Upper lobe of left lung (tissue), 6 donors: ENCODE data around the gene POLA2. TPM values are rescaled to one million over a fixed set of nuclear protein-coding genes. Genes with fewer than 3 reads are reported as not detected.
"Not testable (repeated sequence)": the region's sequence is repeated elsewhere in the genome, so short reads cannot be mapped to it uniquely, and the experiment has no call there.

Experiments used
- ATAC-seq, 2 donors: fragments of 200-7000 bp; cut with Tn5 transposase; one replicate each; pipeline ENCODE4 v1.9.1; 2022; ENCODE audit warnings: mild to moderate bottlenecking in 2 of 2, moderate library complexity in 2 of 2; ENCODE audit not compliant: low FRiP score in 2 of 2
- DNase-seq, 2 donors: peaks; one replicate each; pipeline ENCODE4 v3.0.0-alpha.2; 2019 to 2020
- H3K27ac ChIP-seq, 4 donors: fragments of 200-600 bp; sonication (generic); one replicate each; pipeline ENCODE4 v1.5.1; 2016 to 2019
- H3K27me3 ChIP-seq, 4 donors: fragments of 200-600 bp; sonication (generic); one replicate each; pipeline ENCODE4 v1.5.1; 2017 to 2019
- H3K36me3 ChIP-seq, 4 donors: fragments of 200-600 bp; sonication (generic); one replicate each; pipeline ENCODE4 v1.5.1; 2016 to 2019
- H3K4me1 ChIP-seq, 4 donors: fragments of 200-600 bp; sonication (generic); one replicate each; pipeline ENCODE4 v1.5.1; 2018 to 2019
- H3K4me3 ChIP-seq, 4 donors: fragments of 200-600 bp; sonication (generic); one replicate each; pipeline ENCODE4 v1.5.1; 2017 to 2019; ENCODE audit warnings: mild to moderate bottlenecking in 2 of 4, moderate library complexity in 1 of 4
- H3K9me3 ChIP-seq, 4 donors: fragments of 200-600 bp; sonication (generic); one replicate each; pipeline ENCODE4 v1.5.1; 2018 to 2019
- CTCF ChIP-seq, 6 experiments: fragments of 450-650 bp in 4 of 6; fragments of 200-600 bp in 2 of 6; sonication (generic) in 2 of 6; IDR thresholded peaks; one replicate each; pipeline ENCODE4 v1.5.1; 2016 to 2019; ENCODE audit warnings: antibody characterized with exemption in 6 of 6
- EP300 ChIP-seq, 4 donors: sonication (generic); formaldehyde crosslinking; IDR thresholded peaks; one replicate each; pipeline ENCODE4 v1.5.1; 2017; ENCODE audit warnings: antibody characterized with exemption in 4 of 4, control low read depth in 2 of 4
- POLR2A ChIP-seq, 4 donors: fragments of 450-650 bp; IDR thresholded peaks; one replicate each; pipeline ENCODE4 v1.5.1; 2016 to 2017; ENCODE audit warnings: antibody characterized with exemption in 4 of 4, mild to moderate bottlenecking in 2 of 4
- POLR2AphosphoS5 ChIP-seq, 2 donors: sonication (generic); formaldehyde crosslinking; IDR thresholded peaks; one replicate each; pipeline ENCODE4 v1.5.1; 2017; ENCODE audit warnings: antibody characterized with exemption in 2 of 2
- WGBS, 2 donors: methylation state at CpG; one replicate each; pipeline ENCODE4 v1.1.5; 2017 to 2018; 5-methylcytosine and 5-hydroxymethylcytosine counted together
- total RNA-seq, 6 donors: library from RNA; depleted of rRNA in 4 of 6; stranded (reverse); fragments of >200 nt in 4 of 6; gene quantifications; one replicate each; pipeline versions ENCODE4 v1.1.0 to v1.2.1, GENCODE V29; 2016 to 2021
- donor health status: DM: no; HTN: no; CAD: no; lungs with moderate emphysema.
- donor health status: DM: no; HTN: yes; CAD: no; lungs with severe emphysema.

The POLA2 gene
- total RNA-seq, 6 donors from 2014 or later = 6.0 to 19.9 (median 8.7) TPM

- ATAC-seq (no peak), DNase-seq (no peak)
- no peaks in the 10 kb centered on the region for H3K36me3 ChIP-seq
- 64 to 66% methylated on average over 5 of the region's 5 CpGs for WGBS, 2 donors
- H3K27ac ChIP-seq = no peak overlapping the region
- no peaks in the 10 kb centered on the region for H3K9me3 ChIP-seq
- no peak overlapping the region for H3K4me3 ChIP-seq
- no peaks in the 10 kb centered on the region for H3K27me3 ChIP-seq
- H3K4me1 ChIP-seq = no peaks in the 10 kb centered on the region
- TF ChIP-seq POLR2A (IDR thresholded peaks at IDR 0.05) (no peak), CTCF (IDR thresholded peaks at IDR 0.05) (no peak), EP300 (IDR thresholded peaks at IDR 0.05) (no peak), POLR2AphosphoS5 (IDR thresholded peaks at IDR 0.05) (no peak)
These were observed 20.6 kb upstream of the POLA2 start for GRCh38 chr11:65241134-65241533.

- TF ChIP-seq CTCF (IDR thresholded peaks at IDR 0.05) (no peak), POLR2AphosphoS5 (IDR thresholded peaks at IDR 0.05) (no peak), POLR2A (IDR thresholded peaks at IDR 0.05) (no peak), EP300 (IDR thresholded peaks at IDR 0.05) (no peak)
- no peaks in the 10 kb centered on the region for H3K36me3 ChIP-seq
- no peak for DNase-seq
These were observed 20.1 kb upstream of the POLA2 start for GRCh38 chr11:65241692-65242091.

GRCh38 chr11:65242389-65242788 is 19.4 kb upstream of the POLA2 start:
- H3K36me3 ChIP-seq = no peaks in the 10 kb centered on the region
- no peaks in the 10 kb centered on the region for H3K9me3 ChIP-seq
- TF ChIP-seq CTCF (IDR thresholded peaks at IDR 0.05) (no peak), POLR2AphosphoS5 (IDR thresholded peaks at IDR 0.05) (no peak), EP300 (IDR thresholded peaks at IDR 0.05) (no peak), POLR2A (IDR thresholded peaks at IDR 0.05) (no peak)
- H3K27me3 ChIP-seq = no peaks in the 10 kb centered on the region
- WGBS, 2 donors = 80 to 90% methylated on average over 6 of the region's 6 CpGs
- no peak for ATAC-seq
- no peak overlapping the region for H3K4me3 ChIP-seq
- H3K27ac ChIP-seq = no peak overlapping the region
- no peak for DNase-seq
- H3K4me1 ChIP-seq = no peaks in the 10 kb centered on the region

More at GRCh38 chr11:65241692-65242091, 20.1 kb upstream of the POLA2 start:
- no peak overlapping the region for H3K27ac ChIP-seq
- H3K9me3 ChIP-seq = no peaks in the 10 kb centered on the region
- H3K4me1 ChIP-seq = no peaks in the 10 kb centered on the region
- no peaks in the 10 kb centered on the region for H3K27me3 ChIP-seq
- H3K4me3 ChIP-seq = no peak overlapping the region
- ATAC-seq = peak in 1 of 2 donors; percentile 37

- WGBS, 2 donors = 71 to 76% methylated on average over 4 of the region's 4 CpGs
- TF ChIP-seq POLR2AphosphoS5 (IDR thresholded peaks at IDR 0.05) (no peak), EP300 (IDR thresholded peaks at IDR 0.05) (no peak), POLR2A (IDR thresholded peaks at IDR 0.05) (no peak), CTCF (IDR thresholded peaks at IDR 0.05) (no peak)
- H3K4me1 ChIP-seq = no peaks in the 10 kb centered on the region
- H3K4me3 ChIP-seq = no peak overlapping the region
- no peaks in the 10 kb centered on the region for H3K36me3 ChIP-seq
- no peaks in the 10 kb centered on the region for H3K9me3 ChIP-seq
- DNase-seq = no peak
- no peaks in the 10 kb centered on the region for H3K27me3 ChIP-seq
- no peak for ATAC-seq
- no peak overlapping the region for H3K27ac ChIP-seq
These were observed 18.0 kb upstream of the POLA2 start for GRCh38 chr11:65243797-65244196.

- H3K27me3 ChIP-seq, H3K36me3 ChIP-seq, H3K9me3 ChIP-seq, ATAC-seq, H3K4me3 ChIP-seq, DNase-seq, H3K4me1 ChIP-seq, H3K27ac ChIP-seq: not testable (repeated sequence)
- WGBS, 2 donors = 93 to 94% methylated on average over 8 of the region's 8 CpGs
These were observed 16.7 kb upstream of the POLA2 start for GRCh38 chr11:65245046-65245445.
